HK-2 (cell line): ENCODE data around the gene LGR6.

ENCODE experiments used
- DNase-seq: peaks from one replicate; pipeline ENCODE4 v3.0.0-alpha.2; 2018; ENCODE audit not compliant: unreplicated experiment

LGR6 gene

GRCh38 chr1:202200669-202201068 lies 7.1 kb downstream of the LGR6 start:
- DNase-seq, result no peak

- no peak for DNase-seq
These were observed 7.7 kb downstream of the LGR6 start for GRCh38 chr1:202201266-202201665.

- no peak for DNase-seq
These were observed 8.4 kb downstream of the LGR6 start for GRCh38 chr1:202201971-202202370.

DNA sequence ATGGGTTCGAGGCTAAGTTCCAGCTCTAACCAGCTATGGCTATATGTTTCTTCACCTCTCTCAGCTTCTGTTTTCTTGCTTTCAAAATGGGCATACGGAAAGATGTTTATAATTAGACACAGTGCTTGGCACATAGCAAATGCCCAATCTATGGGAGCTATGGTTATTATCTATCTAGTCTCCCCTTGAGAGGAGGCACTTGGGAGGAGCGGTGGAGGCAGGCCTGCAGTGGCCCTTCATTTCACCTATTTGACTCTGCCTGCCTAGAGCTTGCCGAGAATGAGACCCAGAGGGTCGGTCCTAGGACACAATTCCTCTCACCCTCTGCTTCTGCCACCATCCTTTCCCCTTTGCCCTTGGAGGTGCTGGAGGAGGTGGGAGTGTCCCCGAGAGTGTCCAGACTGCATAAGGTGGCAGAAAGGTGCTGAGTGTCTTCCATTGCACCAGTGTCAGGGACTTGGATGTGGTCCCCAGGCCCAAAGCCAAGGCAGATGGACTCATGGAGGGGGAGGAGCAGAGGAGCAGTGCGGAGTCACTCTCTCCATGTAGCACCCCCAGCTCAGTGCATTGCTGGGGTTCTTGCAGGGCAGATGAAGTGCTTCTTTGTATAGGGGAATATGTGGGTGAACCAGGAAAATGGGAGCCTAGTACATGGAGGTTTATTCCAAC lies 9.0 kb downstream of the LGR6 start:
- DNase-seq, result no peak

DNA sequence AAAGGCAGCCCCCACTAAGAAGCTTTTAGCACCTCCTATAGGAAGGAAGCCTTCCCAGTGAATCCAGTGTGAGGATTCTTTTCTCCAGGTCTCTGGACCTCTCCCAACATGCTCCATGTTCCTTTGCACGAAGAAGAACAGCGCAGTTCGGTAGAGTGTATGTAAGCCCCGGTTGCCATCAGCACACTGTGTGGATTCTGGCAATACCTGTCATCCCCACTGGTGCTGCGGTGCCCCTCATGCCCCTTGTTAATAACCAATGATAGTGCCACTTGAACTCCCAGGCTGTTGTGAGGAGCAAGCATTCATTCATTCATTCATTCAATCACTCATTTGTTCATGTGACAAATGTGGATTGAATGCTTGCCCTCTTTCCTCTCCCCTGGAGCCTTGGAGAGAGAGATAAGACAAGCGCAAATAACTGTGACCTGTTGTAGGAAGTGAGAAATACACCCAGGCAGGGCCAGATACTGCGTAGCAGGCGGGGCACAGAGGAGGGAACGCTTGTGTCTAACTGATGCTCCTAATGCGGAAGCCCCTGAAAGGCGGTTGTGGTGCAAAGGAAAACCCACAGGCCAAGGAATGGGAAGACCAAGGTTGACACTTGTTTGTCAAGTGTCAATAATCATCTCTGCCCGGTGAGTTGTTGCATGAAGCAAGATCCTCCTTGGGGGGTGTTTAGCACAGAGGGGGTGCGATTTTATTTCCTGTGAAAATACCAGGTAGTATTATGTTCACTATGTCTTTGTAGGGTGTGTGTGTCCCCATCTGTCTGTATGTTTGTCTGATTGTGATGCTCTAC lies 9.8 kb downstream of the LGR6 start:
- no peak for DNase-seq

DNA sequence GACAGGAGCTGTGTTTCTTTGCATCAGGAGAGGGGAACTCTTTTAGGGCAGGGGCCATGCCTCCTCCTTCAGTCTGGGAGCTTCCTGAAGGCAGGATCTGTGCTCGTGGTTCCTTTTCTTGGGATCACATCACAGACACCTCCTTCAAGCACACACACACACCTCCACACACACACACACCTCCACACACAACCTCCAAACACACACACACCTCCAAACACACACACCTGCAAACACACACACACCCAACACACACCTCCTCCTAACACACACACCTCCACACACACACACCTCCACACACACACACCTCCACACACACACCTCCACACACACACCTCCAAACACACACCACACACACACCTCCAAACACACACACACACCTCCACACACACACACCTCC lies 10.5 kb downstream of the LGR6 start:
- DNase-seq, result no peak

- DNase-seq, result no peak
These were observed 12.1 kb downstream of the LGR6 start for GRCh38 chr1:202205523-202206190.

GRCh38 chr1:202207292-202207691 lies 13.7 kb downstream of the LGR6 start:
- DNase-seq, result no peak

- DNase-seq, result no peak
These were observed 14.8 kb downstream of the LGR6 start for GRCh38 chr1:202208351-202208857.

DNA sequence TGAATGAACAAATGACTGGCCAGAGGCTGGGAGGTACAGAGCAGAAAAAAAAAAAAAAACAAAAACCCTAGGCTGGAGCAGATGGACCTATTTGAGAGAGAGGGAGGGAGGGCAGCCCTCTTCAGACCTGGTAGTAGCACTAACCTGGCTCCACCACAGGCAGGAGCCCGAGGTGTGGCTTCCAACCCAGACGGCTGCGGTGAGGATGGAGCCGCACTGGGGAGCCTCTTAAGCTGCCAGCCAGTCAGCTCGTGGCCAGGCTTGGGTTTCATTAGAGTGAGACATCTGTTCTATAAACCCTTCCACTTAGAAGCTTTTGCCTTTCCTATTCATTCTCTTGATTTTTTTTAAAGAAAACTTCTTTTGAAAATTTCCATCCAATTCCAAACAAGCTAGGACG lies 16.8 kb downstream of the LGR6 start:
- DNase-seq, result no peak

- DNase-seq, result no peak
These were observed 17.4 kb downstream of the LGR6 start for GRCh38 chr1:202210969-202211368.

DNA sequence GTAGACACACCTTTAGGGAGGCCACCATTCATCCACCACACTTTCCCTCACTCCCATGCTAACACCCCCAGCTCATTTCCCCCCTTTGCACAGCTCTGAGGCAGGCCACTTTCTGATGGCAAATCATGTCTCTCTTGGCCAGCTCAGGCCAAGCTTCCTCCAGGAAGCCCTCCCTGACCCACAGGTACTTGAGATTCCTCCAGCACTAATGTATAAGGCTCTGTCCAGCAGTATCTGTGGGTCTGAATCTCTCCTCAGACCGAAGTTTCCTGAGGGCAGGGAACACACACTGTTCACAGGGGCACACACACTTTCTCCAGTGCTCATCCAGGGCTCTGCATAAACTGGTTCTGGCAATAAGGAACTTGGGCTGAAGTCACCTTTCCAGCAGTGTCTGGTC lies 19.2 kb downstream of the LGR6 start:
- no peak for DNase-seq

DNA sequence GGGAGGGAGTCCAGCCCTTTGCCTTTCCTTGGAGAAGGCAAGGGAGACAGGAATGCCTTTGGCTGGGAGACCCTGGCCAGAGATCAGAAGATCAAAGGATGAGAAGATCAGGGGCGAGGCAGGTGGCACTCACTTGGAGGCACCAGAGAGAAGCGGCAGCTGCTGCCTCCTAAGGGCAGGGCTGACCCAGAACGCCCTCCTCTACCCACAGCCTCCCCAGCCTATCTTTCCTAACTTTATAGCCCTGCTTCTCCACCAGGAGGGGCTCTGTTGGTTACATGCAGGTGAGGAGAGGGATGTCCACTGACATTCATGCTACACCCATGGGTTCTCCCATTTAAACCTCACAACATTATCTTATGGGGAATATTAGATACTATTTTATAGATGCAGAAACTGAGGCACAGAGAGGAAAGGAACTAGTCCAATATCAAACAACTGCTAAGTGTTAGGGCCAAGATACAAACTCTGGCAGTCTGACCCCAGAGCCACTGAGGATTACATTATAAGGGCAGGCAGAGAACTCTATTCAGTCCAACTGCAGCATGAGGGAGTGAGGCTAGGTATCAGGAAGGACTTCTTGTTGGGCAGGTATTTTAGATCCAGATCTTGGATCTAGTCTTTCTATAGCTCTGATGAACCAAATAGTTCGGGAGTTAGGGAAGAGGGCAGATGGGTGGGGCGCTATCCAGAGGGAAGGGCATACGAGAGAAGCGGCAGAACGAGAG lies 19.9 kb downstream of the LGR6 start:
- no peak for DNase-seq

- DNase-seq, result no peak
These were observed 20.7 kb downstream of the LGR6 start for GRCh38 chr1:202214089-202214843.

- no peak for DNase-seq
These were observed 22.0 kb downstream of the LGR6 start for GRCh38 chr1:202215472-202216130.

DNA sequence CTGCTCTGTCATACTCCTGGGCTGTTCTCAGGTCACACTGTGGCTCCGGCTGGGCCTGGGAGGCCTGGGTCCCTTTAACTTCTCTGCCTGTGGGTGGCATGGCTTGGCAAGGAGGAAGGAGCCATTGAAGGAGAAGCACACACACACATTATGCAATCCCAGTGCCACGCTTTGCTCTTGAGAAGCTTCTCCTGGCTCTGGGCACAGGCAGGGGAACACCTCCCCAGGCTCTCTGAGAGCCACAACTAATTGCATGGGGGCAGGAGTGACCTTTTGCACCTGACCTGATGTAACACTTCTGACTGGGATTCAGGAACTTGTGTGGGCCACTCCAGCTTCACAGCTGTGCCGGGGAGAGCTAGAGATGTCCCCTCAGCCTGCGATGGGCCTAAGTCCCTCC lies 23.1 kb downstream of the LGR6 start:
- DNase-seq, result no peak

GRCh38 chr1:202217516-202217915 lies 23.9 kb downstream of the LGR6 start:
- DNase-seq, result no peak

- no peak for DNase-seq
These were observed 24.4 kb downstream of the LGR6 start for GRCh38 chr1:202217951-202218350.

DNA sequence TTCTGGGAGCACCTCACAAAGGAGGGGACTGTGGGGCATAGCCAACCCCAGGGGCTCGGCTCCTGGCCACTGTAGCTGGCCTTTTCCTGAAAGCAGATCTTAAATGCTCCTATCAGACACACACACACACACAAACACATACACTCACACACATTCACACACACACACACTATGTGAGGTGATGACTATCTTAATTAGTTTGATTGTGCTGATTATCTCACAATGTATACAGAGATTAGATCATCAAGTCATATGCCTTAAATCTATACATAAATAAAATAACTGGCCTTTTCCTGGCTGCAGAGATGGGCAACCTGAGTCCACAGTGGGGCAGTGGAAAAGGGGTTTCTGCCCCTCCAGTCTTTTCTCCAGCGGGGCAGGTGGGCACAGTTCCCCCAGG lies 27.1 kb downstream of the LGR6 start:
- no peak for DNase-seq
